Hindlimb muscle (tissue), 1 donor: Measurements from ENCODE around the gene COX6A2. TPM values are rescaled to one million over a fixed set of nuclear protein-coding genes. Genes with fewer than 3 reads are reported as not detected.
"Not testable (repeated sequence)": the region's sequence is repeated elsewhere in the genome, so short reads cannot be mapped to it uniquely, and the experiment has no call there.

Experiments used
- DNase-seq: peaks from one replicate; pipeline ENCODE4 v3.0.0-alpha.2; 2013
- polyA plus RNA-seq: library from polyadenylated mRNA; unstranded; fragments of 120-200 nt; gene quantifications from one replicate; pipeline ENCODE4 v1.2.1, GENCODE V29; 2013; ENCODE audit not compliant: insufficient read length

The COX6A2 gene
- polyA plus RNA-seq, 1 donor, result 360 TPM

- no peak for DNase-seq
These were observed 8.3 kb upstream of the COX6A2 start for GRCh38 chr16:31436221-31437045.

- no peak for DNase-seq
These were observed 7.4 kb upstream of the COX6A2 start for GRCh38 chr16:31435341-31436220.

GRCh38 chr16:31430380-31431052 is 2.4 kb upstream of the COX6A2 start:
- DNase-seq, result no peak

- DNase-seq, result no peak
These were observed 1.6 kb upstream of the COX6A2 start for GRCh38 chr16:31429796-31430195.

GRCh38 chr16:31429314-31429713 is 1.2 kb upstream of the COX6A2 start:
- no peak for DNase-seq

- DNase-seq, result no peak
These were observed 583 bp upstream of the COX6A2 start for GRCh38 chr16:31428638-31429247.

GRCh38 chr16:31427441-31428278 is 500 bp downstream of the COX6A2 start:
- DNase-seq, result peak; percentile 68

- no peak for DNase-seq
These were observed 4.4 kb downstream of the COX6A2 start for GRCh38 chr16:31423801-31424200.

GRCh38 chr16:31423241-31423640 is 4.9 kb downstream of the COX6A2 start:
- DNase-seq, result no peak

- no peak for DNase-seq
These were observed 6.6 kb downstream of the COX6A2 start for GRCh38 chr16:31421587-31421986.

GRCh38 chr16:31420037-31420436 is 8.1 kb downstream of the COX6A2 start:
- DNase-seq, result no peak

- no peak for DNase-seq
These were observed 10.2 kb downstream of the COX6A2 start for GRCh38 chr16:31417916-31418315.

GRCh38 chr16:31417036-31417435 is 11.1 kb downstream of the COX6A2 start:
- DNase-seq, result not testable (repeated sequence)

- DNase-seq, result no peak
These were observed 11.8 kb downstream of the COX6A2 start for GRCh38 chr16:31416371-31416770.

GRCh38 chr16:31414706-31415105 is 13.5 kb downstream of the COX6A2 start:
- DNase-seq, result no peak

GRCh38 chr16:31413943-31414342 is 14.2 kb downstream of the COX6A2 start:
- DNase-seq, result no peak

- no peak for DNase-seq
These were observed 14.8 kb downstream of the COX6A2 start for GRCh38 chr16:31413381-31413780.

GRCh38 chr16:31412750-31413149 is 15.4 kb downstream of the COX6A2 start:
- no peak for DNase-seq

GRCh38 chr16:31411024-31411844 is 16.9 kb downstream of the COX6A2 start:
- DNase-seq, result no peak

- no peak for DNase-seq
These were observed 18.1 kb downstream of the COX6A2 start for GRCh38 chr16:31410082-31410481.

GRCh38 chr16:31409433-31409832 is 18.7 kb downstream of the COX6A2 start:
- no peak for DNase-seq
